Measurements from ENCODE around the gene ORMDL1.
A peak's percentile ranks its signal among the peaks of the same experiment; 100 is the strongest.
"Not testable (repeated sequence)": the region's sequence is repeated elsewhere in the genome, so short reads cannot be mapped to it uniquely, and the experiment has no call there.

The ORMDL1 gene

DNA sequence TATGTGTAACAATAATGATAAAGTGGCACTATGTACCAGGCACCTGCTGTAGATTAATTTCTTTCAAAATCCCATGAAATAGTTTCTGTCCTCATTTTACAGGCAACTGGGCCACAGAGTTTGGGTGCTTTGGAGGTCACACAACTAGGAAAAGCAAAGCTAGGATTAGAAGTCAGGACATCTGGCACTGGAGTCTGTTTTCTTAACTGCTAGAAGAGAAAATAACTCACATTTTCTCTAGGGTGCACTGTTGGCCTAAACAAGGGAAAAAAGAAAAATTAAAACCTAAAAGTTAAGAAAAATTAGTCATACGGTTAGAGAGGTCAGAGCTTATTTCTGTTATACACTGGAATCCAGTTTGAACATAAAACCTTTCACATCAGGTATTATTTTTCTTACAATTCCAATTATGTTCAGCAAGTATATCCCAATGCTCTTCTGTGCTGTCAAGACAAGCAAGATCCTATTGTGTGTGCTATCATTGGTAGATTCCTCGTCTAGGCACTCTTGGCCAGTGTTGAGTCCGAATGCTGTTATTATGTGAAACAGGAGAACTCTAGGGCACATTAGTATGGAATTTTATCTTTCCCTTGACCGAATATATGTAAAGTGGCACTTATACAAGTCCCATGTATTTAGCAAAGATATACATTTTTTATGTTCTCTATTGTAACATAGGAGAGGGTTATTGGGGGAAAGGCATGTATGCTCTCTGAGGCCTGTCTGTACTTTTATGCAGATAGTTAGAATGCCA, 20.1 kb downstream of the ORMDL1 start:
- peak overlapping the region; percentile 91 for H3K27ac ChIP-seq
- TF ChIP-seq, protein P1, sequence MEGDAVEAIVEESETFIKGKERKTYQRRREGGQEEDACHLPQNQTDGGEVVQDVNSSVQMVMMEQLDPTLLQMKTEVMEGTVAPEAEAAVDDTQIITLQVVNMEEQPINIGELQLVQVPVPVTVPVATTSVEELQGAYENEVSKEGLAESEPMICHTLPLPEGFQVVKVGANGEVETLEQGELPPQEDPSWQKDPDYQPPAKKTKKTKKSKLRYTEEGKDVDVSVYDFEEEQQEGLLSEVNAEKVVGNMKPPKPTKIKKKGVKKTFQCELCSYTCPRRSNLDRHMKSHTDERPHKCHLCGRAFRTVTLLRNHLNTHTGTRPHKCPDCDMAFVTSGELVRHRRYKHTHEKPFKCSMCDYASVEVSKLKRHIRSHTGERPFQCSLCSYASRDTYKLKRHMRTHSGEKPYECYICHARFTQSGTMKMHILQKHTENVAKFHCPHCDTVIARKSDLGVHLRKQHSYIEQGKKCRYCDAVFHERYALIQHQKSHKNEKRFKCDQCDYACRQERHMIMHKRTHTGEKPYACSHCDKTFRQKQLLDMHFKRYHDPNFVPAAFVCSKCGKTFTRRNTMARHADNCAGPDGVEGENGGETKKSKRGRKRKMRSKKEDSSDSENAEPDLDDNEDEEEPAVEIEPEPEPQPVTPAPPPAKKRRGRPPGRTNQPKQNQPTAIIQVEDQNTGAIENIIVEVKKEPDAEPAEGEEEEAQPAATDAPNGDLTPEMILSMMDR (conservative IDR thresholded peaks at IDR 0.05) = no peak

DNA sequence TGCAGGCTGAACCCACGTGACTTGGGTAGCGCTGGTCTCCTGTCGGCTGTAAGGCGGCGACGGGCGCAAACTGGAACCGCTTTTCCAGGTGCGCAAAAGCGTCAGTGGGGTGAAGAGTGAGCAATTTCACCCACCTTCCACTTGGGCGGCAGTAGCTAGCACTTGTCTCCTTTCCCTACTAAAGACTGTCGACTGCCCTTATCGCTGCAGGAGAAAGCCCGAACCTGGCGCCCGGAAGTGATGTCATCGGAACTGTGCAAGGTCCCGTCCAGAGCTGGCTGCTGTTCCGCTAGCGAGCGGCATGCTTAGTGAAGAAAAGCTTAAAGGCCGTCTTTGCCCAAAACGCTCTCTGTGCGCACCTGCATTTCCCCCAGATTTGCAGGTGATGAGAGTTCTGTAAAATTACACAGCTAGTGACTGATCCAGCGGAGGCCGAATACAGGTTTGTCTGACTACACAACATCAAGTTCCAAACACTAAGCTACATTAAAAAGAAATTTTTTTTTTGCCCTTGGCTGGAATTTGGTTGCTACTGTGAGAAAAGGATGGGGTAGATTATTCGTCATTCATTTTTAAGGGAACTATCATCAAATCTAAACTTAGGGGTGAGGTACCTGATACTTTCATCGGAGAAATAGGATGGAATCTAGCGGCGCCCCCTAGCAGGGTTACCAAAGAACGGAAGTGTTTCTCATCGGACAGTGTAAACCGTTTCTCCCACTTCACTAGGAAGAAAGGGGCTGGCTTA, 21.4 kb downstream of the ORMDL1 start, which contains the start of gene OSGEPL1:
Gene OSGEPL1 (minus strand): TSS at position 242 of the 748 bp plus-strand sequence. CDS start 1,152 bp downstream, outside the sequence.
- peak within 1 kb of the TSS; percentile 91 for H3K27ac ChIP-seq
- TF ChIP-seq, protein P1 (conservative IDR thresholded peaks at IDR 0.05) = peak; percentile 58

DNA sequence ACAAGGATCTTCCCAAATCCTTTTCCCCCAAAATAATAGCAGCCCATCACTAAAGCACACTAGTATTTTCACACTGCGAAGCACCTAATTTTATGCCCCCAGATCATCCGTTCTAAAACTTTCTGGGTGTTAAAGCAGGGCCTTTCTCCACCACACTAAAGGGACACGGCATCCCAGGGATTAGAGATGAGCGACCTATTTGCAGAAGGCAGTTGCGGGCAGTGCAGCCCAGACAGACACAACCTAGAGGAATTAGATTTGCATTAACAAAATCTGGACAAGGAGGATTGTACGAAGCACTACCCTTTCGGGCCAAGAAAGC, 21.9 kb downstream of the ORMDL1 start:
- TF ChIP-seq, protein P1 (conservative IDR thresholded peaks at IDR 0.05) = no peak
- H3K27ac ChIP-seq = peak overlapping the region; percentile 91

DNA sequence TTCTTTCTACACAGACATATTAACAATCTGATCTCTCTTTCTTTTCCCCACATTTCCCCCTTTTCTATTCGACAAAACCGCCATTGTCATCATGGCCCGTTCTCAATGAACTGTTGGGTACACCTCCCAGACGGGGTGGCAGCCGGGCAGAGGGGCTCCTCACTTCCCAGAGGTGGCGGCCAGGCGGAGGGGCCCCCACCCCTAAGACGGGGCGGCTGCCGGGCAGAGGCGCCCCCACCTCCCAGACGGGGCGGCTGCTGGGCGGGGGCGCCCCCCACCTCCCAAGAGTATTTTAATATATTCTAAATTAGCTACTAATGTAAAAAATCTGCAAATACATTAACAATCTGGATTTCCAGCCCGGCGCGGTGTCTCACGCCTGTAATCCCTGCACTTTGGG, 24.0 kb downstream of the ORMDL1 start:
- H3K27ac ChIP-seq = not testable (repeated sequence)

DNA sequence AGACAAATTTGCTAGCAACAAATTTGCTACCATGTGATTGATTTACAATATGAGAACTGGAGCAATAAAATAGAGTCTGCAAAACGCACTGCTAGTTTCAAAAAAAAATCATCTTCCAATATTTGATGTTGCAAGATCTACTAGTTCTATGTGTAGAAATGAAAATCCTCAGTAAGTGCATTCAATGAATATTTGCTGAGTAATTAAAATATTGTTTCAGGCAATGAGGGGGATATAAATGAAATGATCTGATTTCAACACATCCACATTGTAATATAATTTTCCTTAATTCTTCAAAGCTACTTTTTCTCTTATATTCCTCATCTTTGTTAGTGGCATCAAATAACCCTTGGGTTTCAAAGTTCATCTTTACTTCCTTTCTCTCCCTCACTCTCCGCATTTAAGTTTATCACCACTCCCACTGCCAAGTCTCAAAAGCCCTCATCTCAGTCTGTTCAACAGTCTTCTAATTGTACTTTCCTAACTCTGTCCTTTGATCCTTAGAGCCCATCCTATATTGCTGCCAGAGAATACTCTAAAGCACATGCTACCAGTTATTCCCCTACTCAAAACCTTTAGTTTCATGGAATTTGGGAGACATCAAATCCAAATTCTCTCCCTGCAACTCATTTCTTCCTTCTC, 27.7 kb downstream of the ORMDL1 start:
- TF ChIP-seq, protein P1 (conservative IDR thresholded peaks at IDR 0.05) = no peak
- H3K27ac ChIP-seq = no peak overlapping the region

DNA sequence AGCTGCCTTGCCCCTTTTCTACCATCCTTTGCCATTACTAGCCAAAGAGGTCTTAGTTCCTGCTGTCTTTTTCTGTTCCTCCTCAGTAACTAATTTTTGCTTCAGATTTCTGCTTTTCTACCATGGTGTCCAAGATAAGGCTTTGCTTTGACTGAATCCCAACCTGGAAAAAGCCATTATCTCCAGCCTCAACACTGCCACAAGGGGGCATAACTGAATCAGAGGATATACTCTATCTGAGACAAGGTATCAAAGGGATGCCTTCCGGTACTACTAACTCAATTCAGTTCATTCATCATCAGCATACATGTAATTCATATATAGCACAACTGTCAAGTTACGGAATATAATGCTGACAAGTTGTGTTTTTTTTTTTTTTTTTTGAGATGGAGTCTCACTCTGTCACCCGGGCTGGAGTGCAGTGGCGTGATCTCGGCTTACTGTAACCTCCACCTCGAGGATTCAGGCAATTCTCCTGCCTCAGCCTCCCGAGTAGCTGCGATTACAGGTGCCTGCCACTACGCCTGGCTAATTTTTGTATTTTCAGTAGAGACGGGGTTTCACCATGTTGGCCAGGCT, 33.0 kb downstream of the ORMDL1 start:
- H3K27ac ChIP-seq = no peak overlapping the region
- TF ChIP-seq, protein P1 (conservative IDR thresholded peaks at IDR 0.05) = peak; percentile 76

DNA sequence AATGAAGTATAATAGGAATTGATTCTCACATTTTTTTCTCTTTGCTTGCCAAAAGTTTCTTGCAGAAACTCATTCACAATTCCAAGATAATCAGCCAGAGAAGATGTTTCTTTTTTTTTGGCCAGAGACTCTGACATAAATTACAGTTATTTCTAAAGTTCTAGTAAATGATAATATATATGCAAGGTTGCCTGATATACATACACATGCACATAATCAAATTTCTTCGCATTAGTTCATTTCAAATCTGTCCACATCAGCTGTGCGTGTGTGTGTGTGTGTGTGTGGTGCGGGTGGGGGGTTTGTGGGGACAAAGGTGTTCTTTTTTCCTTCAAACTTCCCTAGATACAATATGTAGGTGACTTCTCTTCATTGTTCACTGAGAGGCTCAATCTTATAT, 54.7 kb downstream of the ORMDL1 start:
- H3K27ac ChIP-seq = no peak overlapping the region
- TF ChIP-seq, protein P1 (conservative IDR thresholded peaks at IDR 0.05) = no peak

Measured in VCaP (cell line).